Stimulated activated CD8-positive, alpha-beta memory T cell treated with anti-CD3 and anti-CD28 coated beads, Interleukin-7, amount 100 ng/mL, for 48 hours (primary cell): Measurements from ENCODE around the gene GALNT17.
"Not testable (repeated sequence)": the region's sequence is repeated elsewhere in the genome, so short reads cannot be mapped to it uniquely, and the experiment has no call there.

ENCODE experiments used
- DNase-seq, 2 donors: peaks; one replicate each; pipeline ENCODE4 v3.0.0-alpha.2; 2020; ENCODE audit warnings: low read depth in 1 of 2; ENCODE audit errors: extremely low read depth in 1 of 2

The GALNT17 gene

DNA sequence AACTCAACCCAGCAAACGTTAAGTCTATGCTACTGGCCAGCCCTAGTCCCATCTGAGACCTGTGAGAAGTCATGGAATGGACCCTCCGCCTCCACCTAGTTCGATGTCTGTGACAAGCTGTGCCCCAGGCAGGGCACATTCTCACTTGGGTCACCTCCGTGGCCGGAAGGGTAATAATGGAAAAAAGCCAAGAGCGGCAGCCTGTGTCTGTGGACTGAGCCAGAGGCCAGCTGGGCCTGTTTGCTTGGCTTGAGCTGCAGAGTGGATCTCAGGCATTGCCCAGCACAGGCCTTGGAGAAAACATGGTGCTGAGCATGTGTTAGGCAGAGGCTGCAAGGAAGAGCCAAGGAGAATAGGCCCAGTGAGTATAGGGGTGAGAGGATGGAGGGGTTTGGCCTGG, 97.8 kb downstream of the GALNT17 start:
- no peak for DNase-seq

DNA sequence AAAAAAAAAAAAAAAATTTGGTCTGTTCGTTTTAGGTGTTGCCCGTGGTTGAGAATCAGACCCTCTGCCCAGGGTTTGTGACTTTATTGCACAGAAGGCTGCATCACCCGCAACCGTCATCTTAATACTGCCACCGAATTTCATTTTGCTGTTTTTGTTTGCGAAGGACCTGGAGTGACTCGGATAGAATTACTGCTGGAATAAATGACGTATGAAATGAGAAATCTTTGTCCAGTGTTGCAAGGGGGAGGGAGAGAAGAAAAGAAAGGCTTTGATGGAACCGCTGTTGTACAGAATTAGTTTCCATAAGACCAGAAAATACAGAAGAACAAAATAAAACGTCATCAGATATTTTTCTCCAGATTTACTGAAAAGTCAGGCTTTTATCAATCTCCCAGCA, 103.3 kb downstream of the GALNT17 start:
- DNase-seq, result no peak

DNA sequence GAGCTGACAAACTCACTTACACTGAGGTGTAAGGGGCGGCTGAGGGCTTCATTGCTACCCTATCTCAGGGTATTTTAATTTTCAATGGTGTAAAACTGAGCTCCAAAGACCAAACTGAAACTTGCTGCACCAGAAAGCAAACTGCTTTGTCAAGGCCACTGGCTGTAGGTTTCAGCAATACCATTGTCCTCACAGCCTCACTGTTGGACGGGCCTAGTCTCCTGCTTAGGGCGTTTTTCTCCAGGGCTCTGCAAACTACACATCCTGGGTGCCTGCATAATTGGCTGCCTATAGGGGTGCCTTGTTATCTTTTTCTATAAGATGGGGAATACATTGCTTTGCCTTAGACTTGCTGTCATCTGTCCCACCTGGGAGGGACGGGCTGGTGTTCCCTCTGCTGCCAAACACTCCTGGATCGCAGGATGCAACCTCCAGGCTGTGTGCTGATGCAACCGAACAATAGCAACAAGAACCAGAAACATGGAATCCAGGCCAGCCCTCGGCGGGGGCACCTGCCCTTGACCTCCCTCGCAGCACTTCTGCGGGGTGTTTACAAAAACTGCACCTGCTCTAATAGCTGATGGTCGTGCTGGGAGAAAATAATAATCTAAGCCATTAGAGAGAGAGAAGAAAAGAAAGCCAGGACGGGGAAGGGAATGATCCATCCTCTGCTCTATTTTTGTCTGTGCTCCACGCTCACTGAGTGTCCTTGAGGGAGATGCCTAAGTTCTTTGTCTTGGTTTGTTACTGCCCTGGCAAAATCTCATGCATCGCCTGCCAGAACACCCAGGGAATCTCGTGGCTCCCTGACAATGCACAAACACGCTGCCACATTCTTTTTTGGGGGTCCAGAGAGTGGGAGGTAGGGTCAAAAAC, 104.5 kb downstream of the GALNT17 start:
- no peak for DNase-seq

DNA sequence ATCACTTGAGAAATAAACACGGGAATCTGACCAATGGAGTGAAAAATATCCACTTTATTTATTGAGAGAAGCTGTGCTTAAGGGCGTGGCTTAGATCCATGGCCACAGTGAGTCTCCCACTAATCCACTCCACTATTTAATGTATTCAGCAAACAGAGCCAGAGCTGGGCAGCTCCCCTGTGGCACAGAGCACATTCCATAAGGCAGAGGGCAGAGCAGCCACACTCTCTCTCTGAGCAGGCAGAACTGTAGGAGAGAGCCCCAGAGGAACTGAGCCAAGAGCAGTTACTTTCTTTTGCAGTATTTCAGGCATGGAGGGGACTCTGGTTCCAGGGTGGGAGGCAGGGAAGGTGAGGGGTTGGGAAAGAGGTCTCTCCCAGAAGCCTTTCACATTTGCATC, 106.0 kb downstream of the GALNT17 start:
- DNase-seq, result no peak

DNA sequence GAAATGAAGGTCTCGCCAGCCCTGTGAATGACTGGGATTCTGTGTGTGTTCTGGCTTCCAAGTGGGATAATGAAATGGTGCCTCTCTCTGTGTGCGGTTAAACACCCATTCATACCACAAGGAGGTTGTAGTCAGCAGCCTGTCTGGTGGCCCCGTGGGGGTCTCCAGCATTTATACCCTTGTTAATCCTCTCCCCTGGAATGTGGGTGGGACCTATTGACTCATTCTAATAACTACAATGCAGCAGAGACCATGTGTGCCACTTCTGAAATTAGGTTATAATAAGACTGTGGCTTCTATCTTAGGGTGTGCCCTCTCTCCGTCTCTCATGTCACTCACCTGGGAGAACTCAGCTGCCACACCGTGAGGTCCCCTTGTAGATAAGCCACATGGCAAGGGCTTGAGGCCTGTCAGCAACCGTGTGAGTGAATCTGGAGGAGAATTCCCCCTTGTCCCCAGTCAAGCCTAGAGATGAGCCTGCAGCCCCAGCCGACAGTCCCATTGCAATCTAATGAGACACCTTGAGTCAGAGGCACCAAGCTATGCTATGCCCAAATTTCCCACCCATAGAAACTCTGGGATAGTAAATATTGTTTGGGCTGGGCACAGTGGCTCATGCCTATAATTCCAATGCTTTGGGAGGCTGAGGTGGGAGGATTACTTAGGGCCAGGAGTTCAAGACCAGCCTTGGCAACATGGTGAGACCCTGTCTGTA, 106.8 kb downstream of the GALNT17 start:
- no peak for DNase-seq

DNA sequence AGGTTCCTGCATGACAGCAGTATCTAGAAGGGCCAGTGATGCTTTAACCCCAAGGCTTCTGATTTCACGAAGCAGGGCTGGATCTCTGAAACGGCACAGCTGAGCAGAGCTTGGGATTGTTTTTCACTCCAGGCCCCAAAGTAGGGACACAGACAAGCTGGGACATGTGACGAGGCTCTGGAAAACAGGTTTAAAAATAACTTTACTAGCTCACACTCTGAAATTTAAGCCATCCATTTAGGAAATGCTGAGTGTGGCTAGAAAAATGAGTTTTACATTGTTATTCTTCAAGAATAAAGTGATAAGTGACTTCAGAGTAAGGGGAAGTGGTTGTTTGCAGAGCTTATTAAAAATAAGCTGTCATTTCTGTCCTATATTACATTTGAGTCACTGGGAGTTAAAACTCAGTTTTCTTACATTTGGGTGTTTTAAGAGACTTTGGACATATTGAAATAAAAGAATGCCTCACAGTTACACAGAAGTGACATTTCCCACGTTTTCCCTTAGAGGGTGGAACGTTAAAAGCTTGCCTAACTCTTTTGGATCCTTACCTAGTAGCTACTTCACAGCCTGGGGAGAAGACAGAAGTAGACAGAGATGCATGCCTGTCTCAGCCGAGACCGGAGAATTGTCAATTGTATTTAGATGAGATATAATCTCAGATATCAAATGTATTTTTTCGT, 107.8 kb downstream of the GALNT17 start:
- no peak for DNase-seq

DNA sequence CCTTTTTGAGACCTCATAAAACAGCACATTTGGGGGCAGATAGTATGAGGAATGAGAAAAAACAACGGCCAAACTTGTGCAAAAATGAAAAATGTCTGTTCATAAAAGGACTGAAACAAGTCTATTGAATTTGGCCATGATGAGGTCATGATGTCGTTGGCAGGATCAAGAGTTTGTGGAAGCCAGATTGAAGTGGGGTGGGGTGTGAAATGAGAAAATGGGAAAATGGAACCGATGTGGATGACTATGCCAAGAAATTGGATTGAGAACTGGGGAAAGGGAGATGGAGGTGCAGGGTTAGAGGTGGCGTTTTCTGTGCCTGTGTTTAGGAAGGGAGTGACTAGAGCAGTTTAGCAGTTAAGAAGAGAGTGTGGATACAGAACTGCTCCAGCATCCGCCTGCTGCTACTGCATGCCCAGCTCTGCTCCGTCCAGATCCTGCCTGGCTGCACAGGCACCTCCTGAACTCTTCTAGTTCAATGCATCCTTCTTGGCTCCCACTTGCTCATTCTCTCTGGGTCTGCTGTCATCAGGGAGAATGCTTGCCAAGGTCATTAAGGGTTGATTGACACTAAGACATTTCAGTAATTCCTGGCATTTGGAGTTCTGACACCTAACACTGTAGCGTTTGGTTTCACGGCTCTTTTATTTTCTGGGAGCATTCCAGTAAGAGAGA, 111.9 kb downstream of the GALNT17 start:
- no peak for DNase-seq

DNA sequence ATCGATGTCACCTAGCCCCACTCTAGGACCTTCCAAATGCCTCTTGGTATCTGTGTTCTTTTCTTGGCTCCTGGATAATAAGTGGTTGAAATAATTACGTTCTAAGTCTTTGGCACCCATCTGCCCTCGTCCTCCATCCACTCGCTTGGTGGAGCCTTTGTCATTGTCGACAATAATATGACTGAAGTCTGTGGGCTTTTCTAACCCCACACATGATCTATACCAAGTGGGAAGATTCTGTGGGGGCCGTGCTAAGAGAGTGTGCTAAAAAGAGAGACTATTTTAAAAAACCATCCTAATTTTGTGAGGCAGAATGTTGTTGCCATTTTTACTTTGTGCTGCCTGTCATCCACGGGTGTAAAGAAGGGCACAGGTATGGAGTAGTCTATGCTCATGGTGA, 113.1 kb downstream of the GALNT17 start:
- DNase-seq, result no peak

DNA sequence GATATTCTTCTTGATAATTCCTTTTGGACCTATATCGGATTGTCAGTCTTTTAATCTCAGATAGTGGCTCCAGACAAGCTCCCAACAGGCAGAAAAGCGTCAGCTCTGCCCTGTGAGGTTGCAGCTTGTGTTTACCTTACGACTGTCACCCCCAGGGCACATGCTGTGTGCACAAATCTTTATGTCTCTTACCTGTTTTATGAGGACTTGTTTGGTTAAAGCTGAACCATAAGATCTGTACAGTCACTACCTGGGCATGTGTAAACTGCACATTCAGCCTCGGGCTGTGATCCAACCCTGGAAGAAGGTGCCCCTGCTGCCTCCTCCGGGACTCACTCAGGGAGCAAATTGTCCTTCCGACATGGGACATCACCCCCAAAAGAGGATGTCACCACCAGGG, 119.8 kb downstream of the GALNT17 start:
- DNase-seq, result no peak

DNA sequence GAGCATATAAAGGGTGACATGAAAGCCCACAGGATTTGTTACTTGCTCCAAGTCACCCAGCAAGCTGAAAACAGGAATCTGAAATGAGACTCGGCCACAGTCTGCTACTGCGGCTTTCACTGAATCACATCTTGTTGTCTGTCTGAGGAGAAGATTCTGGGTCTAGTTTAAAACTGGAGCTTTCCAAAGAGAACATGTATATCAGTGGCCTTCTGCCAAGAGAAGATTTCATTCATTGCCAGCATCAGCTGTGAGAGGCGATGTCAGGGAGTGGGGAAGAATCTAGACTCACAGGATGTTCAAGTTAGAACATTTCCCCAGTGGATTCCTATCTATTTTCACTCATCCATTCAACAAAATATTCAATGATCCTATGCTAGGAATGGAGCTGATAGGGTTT, 122.8 kb downstream of the GALNT17 start:
- no peak for DNase-seq

DNA sequence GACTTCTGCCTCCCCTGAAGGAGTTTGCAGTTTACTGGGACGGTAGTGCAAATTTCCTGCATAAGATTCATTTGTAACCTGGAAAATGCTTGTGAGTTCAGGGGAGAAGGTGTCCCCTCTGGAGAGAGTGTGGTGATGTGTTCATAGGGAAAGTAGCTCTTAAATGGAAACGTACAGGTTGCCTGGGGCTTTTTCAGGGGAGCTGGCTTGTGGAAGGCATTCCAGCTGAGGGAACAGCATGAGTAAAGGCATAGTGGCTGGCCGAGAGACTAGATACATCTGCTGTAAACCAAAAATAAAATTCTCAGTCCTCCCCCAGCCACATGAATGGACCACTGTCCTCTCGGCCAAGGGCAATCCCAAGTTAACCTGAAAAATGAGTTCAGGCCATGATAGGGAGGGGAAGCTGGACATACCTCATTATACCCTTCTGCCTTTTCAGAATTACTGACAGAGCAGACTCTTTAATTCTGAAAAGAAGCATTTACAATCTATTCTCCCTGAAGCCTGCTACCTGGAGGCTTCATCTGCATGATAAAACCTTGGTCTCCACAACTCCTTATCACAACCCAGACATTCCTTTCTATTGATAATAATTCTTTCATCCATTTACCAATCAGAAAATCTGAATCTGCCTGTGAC, 123.7 kb downstream of the GALNT17 start:
- no peak for DNase-seq

DNA sequence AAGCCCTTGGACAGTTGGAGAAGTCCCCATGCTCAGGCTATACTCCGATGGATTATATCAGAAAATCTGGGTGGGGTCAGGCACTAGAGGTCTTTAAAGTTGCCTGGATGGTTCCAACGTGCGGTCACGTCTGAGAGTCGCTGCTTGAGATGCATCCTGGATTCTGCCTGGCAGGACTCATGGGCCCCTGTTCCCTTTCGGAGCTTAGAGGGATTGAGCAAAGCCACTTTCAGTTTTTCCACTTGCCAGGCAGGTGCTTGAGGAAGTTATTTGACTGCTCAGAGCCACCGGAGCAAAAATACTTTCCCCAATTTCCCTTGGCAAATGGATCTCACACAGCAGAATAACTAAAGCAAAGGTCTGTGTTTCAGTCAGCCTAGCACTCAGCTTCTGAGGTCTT, 129.1 kb downstream of the GALNT17 start:
- DNase-seq, result no peak

DNA sequence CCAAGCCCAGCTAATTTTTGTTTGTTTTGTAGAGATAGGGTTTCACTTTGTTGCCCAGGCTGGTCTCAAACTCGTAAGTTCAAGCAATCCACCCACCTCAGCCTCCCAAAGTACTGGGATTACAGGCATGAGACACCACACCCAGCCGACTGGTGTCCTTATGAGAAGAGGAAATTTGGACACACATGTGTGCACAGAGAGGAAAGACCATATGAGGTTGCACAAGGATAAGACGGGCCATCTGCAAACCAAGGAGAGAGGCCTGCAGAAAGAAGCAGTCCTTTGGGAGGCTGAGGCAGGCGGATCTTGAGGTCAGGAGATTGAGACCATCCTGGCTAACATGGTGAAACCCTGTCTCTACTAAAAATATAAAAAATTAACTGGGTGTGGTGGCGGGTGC, 130.9 kb downstream of the GALNT17 start:
- DNase-seq, result not testable (repeated sequence)

DNA sequence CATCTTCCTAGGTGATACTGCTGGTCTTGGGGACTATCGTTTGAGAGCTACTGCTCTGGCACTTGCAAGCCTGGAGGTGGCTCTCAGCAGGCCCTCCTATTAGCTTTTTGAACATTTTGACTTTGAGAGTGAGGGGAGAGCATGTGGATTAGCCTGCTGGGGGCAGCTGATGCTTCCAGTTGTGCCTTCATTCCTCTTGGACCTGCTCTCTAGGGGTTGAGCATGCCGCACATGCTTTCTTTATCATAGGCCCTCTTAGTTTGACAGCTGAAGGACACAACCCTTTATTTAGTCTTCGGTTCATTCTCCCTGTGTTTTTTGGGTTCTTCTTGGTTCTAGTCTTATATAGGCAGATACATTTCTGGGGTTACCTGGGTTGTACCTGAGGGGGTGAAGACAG, 132.1 kb downstream of the GALNT17 start:
- no peak for DNase-seq

DNA sequence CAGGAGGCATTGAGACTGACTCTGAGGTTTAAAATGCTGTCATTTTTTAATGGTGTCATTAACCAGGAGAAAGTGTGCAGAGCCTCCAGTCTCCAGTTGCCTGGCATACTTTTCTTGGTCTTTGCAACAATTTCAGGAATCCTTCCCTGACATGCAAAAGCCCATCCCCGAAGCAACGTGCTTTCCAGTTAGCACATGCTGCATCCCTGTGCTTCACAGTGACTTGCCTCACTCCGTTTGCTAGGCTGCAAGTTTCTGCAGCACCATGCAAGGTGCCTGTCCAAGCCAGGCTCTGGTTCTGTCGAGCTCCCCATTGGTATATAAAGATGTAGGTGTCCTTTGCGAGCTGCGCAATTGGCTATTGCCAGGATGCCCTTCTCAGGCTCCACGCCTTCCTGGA, 135.0 kb downstream of the GALNT17 start:
- no peak for DNase-seq

DNA sequence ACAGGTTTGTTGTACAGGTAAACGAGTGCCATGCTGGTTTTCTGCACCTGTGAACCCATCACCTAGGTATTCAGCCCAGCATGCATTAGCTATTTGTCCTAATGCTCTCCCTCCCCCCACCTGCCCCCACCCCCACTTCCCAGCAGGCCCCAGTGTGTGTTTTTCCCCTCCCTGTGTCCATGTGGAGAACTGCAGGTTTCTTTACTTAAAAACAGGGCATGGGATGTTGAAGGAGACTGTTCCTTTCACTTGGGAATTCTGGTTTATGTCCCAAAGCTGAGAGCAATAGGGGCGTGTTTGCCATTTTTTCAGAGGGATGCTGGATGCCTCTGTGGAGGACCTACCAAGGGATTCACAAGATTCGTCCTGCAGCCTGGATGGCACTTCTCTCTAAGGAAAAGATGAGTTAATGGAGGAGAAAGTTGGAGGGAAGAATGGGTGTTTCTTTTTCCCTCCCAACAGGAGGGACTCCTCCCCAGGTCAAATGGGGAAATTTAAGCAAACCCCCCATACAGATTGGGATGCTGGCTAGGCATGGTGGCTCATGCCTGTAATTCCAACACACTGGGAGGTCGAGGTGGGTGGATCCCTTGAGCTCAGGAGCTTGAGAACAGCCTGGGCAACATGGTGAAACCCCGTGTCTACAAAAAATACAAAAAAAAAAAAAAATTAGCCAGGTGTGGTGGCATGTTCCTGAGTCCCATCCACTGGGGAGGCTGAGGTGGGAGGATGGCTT, 136.0 kb downstream of the GALNT17 start:
- DNase-seq, result no peak

DNA sequence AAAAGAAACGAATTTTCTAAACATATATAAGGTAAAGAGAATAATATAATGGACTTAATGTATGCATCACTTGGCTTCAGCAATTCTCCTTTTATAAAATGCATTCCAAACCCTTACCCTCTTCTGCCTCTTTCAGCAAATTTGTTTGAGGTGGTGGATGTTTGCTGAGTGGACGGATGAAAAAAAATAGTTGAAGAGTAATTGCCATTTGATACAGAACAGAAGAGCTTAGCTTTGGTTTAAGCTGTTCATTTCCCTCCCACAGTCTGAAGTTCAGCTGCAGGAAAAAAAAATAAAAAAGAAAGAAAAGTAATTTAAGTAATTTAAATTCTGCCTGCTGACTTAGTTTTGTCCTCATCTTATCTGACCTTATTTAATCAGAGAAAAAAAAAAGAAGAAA, 138.6 kb downstream of the GALNT17 start:
- no peak for DNase-seq

DNA sequence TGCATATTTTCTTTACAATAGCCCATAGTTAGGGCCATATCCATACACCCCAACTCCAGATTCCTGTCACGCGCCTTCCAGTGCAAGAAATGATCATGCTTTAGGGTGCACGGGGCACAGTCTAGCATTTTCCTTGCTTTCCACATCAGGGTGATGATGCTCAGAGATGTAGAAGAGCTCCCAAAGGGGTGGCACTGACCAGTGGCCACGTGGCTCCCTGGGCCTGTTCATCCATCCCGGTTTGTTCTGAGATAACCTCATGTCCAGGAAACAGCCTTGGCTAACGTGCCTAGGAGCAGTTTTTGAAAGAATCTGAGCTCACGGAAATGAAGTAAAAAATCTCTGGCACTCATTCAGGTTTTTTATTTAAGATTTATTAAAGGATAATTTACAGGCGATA, 139.3 kb downstream of the GALNT17 start:
- no peak for DNase-seq

DNA sequence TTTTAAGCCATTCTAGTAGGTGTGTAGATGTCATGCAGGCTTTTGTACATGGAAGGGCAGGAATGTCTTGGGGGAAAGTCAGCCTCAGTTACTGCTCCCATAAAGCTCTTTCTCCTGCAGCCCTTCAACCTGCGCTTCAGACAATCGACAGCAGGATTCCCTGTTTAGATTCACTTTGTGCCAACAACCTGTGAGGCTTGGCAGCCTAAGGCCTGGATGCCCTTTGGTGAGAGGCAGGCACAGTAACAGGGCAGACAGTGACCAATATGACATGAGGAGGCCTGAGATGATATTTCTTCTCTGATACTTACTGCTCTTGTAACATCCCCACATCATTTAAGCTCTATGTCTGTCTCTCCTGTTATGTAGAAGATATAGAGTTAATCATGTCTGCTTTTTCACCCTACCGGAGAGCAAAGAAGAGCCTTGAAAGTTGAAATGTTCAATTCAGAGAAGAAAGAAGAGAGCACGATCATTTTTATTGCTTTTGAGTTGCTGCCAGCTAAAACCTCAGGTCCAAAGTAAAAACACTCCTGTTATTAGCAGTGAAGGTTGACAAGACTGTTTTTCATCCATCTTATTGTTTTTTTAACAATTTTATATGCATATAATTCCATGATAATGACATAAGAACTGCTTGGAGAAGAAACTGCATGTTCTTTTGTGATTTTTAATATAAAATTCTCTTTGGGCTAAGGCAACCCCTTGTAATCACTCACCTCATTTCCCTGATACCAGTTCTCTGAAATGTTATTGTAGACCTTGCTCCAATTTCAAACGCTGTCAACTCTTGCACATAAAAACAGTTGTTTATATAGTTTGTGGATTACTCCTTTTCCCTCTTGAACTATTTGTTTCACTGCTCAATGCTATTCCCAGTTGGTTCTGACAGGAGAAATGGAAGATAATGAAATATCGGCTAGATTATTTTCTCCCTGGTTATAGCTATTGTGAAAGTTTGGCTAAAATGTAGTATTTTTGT, 140.9 kb downstream of the GALNT17 start:
- DNase-seq, result no peak
